ENCODE measurements around the gene COX19. TPM values are rescaled to one million over a fixed set of nuclear protein-coding genes. Genes with fewer than 3 reads are reported as not detected.
"Not testable (repeated sequence)": the region's sequence is repeated elsewhere in the genome, so short reads cannot be mapped to it uniquely, and the experiment has no call there.

COX19 gene
- total and polyA plus RNA-seq, 12 donors = 3.7 to 9.1 (median 6.1) TPM

DNA sequence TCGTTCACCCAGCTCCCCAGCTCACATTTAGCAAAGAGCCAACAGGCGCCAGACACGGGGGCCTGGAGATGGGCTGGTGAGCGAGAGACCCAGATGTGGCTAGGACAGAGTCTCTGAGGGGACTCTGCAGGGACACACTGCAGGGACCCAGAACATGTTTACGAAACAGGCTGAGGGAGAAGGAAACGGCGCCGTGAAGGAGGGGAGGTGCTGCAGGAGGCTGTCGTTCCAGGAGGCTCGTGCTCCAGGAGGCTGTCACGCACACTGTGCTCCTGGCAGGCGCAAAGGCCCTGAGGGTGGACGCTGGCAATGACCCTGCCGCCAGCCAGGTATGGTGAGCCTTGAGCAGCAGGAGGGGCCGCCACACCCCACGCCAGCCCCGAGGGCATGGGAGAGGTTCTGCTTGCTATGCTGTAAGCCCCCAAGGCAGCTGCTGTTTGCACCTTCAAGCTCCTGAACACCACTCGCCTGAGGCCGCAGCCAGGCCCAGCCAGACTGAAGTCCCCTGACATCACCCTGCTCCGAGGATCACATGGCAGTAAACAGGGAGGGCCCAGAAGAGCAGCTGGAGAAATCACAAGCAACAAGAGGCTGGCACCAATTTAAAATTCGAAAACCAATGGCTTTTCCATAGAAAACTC, 48.2 kb downstream of the COX19 start:
- TF ChIP-seq, protein P1, sequence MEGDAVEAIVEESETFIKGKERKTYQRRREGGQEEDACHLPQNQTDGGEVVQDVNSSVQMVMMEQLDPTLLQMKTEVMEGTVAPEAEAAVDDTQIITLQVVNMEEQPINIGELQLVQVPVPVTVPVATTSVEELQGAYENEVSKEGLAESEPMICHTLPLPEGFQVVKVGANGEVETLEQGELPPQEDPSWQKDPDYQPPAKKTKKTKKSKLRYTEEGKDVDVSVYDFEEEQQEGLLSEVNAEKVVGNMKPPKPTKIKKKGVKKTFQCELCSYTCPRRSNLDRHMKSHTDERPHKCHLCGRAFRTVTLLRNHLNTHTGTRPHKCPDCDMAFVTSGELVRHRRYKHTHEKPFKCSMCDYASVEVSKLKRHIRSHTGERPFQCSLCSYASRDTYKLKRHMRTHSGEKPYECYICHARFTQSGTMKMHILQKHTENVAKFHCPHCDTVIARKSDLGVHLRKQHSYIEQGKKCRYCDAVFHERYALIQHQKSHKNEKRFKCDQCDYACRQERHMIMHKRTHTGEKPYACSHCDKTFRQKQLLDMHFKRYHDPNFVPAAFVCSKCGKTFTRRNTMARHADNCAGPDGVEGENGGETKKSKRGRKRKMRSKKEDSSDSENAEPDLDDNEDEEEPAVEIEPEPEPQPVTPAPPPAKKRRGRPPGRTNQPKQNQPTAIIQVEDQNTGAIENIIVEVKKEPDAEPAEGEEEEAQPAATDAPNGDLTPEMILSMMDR (IDR thresholded peaks at IDR 0.05) = no peak
- Histone ChIP-seq H3K9me3 (no peaks in the 10 kb centered on the region), H3K4me1 (peaks cover 0 to 82% (median 9%) of the 10 kb centered on the region in 9 donors), H3K4me3 (no peak overlapping the region), H3K36me3 (no peaks in the 10 kb centered on the region), H3K27me3 (peaks cover 0 to 7% (median 0%) of the 10 kb centered on the region in 7 donors), H3K27ac (no peak overlapping the region)
- 78 to 83% methylated on average over 21 of the region's 21 CpGs for WGBS, 2 donors
- ATAC-seq = no peak
- intact Hi-C loops (cut with DNase I) = no loop called here
- no peak for DNase-seq

GRCh38 chr7:926061-927030, 49.0 kb downstream of the COX19 start:
- no peaks in the 10 kb centered on the region for H3K9me3 ChIP-seq
- H3K4me1 ChIP-seq = peaks cover 0 to 83% (median 9%) of the 10 kb centered on the region in 9 donors
- no peak for DNase-seq
- no peaks in the 10 kb centered on the region for H3K36me3 ChIP-seq
- ATAC-seq = no peak
- H3K27ac ChIP-seq = no peak overlapping the region
- WGBS, 2 donors = 85 to 89% methylated on average over 46 to 47 of the region's 47 CpGs
- intact Hi-C loops (cut with DNase I) = no loop called here
- TF ChIP-seq, protein P1 (IDR thresholded peaks at IDR 0.05) = no peak
- peaks cover 0 to 9% (median 0%) of the 10 kb centered on the region in 7 donors for H3K27me3 ChIP-seq
- H3K4me3 ChIP-seq = no peak overlapping the region

DNA sequence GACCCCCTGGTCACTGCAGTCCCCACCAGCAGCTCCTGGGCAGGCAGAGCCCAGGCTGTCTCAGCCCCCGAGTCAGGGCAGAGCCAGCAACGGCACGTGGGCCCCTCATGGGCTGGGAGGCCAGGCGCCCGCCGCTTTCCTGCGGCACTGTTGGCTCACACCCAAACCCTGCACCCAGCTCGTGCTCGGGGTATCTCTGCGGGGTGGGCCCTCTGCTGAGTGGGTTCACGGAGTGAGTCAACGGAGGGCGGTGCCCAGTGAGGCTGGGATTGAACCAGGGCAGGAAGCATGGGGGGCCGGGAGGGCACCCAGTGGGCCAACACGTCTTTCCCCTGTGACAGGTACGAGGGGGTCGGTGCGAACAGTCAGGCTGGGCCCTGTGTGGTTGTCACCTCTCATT, 49.7 kb downstream of the COX19 start:
- no peaks in the 10 kb centered on the region for H3K36me3 ChIP-seq
- DNase-seq = peak in 1 of 2 donors; percentile 43
- TF ChIP-seq, protein P1 (IDR thresholded peaks at IDR 0.05) = no peak
- intact Hi-C loops (cut with DNase I) = no loop called here
- no peak overlapping the region for H3K27ac ChIP-seq
- 69 to 73% methylated on average over 18 of the region's 18 CpGs for WGBS, 2 donors
- ATAC-seq = no peak
- H3K4me1 ChIP-seq = peaks cover 0 to 76% (median 9%) of the 10 kb centered on the region in 9 donors
- H3K9me3 ChIP-seq = no peaks in the 10 kb centered on the region
- no peak overlapping the region for H3K4me3 ChIP-seq
- H3K27me3 ChIP-seq = peaks cover 0 to 13% (median 0%) of the 10 kb centered on the region in 7 donors

GRCh38 chr7:924541-925231, 50.7 kb downstream of the COX19 start:
- H3K27me3 ChIP-seq = peaks cover 0 to 13% (median 0%) of the 10 kb centered on the region in 7 donors
- ATAC-seq (peak in 6 of 8 donors; percentile 25 to 72 (median 55)), DNase-seq (peak in 1 of 2 donors; percentile 27)
- TF ChIP-seq, protein P1 (IDR thresholded peaks at IDR 0.05) = no peak
- H3K27ac ChIP-seq = peak overlapping the region in 1 of 10 donors; percentile 53
- peaks cover 0 to 69% (median 9%) of the 10 kb centered on the region in 9 donors for H3K4me1 ChIP-seq
- no peaks in the 10 kb centered on the region for H3K36me3 ChIP-seq
- intact Hi-C loops (cut with DNase I) = no loop called here
- H3K4me3 ChIP-seq = no peak overlapping the region
- 45 to 50% methylated on average over 24 of the region's 24 CpGs for WGBS, 2 donors
- no peaks in the 10 kb centered on the region for H3K9me3 ChIP-seq

GRCh38 chr7:924042-924441, 51.3 kb downstream of the COX19 start:
- peak overlapping the region in 1 of 10 donors; percentile 47 for H3K4me3 ChIP-seq
- intact Hi-C loops (cut with DNase I); H3K9me3 ChIP-seq: not testable (repeated sequence)

More at GRCh38 chr7:924042-924441, 51.3 kb downstream of the COX19 start:
- H3K27ac ChIP-seq, H3K36me3 ChIP-seq, DNase-seq, ATAC-seq: not testable (repeated sequence)
- Histone ChIP-seq H3K4me1 (peaks cover 0 to 63% (median 9%) of the 10 kb centered on the region in 9 donors), H3K27me3 (peaks cover 0 to 13% (median 0%) of the 10 kb centered on the region in 7 donors)
- 76 to 83% methylated on average over 11 to 18 of the region's 25 CpGs for WGBS, 2 donors
